ENCODE results near the gene FYCO1.

DNA sequence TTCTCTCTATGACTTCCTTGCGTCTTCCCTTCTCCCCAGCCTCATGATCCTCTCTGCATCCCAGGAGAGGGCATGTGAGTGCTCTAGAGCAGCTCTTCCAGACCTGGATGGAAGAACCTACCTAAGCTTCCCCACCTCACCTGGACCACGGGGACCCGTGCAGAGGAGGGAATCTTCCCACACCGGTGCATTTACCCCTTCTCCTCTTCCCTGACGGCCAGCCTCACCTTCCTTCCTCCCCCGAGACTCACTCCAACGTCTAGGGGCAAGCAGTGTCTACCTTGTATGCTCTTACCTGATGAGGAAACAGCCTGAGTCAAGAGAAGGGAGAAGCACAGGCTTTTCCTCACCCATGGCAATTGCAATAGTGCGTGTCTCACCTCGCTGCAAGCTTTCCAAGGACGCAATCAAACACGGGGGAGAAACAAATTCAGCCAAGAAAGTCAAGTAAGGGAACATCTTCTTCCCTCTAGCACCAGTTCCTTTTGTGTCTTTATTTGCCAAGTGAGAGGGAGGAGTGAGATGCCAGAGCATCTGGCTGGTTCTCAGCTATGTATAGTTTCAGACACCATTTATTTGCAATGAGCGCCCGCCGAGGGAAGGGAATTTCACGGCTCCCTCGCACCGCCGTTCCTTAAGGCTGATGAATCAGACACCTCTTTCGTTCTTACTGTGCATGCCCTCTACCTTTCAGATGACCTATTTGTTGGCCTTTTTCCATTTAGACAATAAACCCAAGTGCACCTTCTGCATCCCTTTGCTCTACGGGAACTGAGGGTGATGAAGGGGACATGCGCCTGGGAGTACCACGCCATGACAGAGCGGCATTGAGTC, 111.0 kb downstream of the FYCO1 start:
- TF ChIP-seq CTCF (optimal IDR thresholded peaks at IDR 0.05 in 1 of 3, IDR thresholded peaks at IDR 0.05 in 1 of 3, conservative IDR thresholded peaks at IDR 0.05 in 1 of 3; ENCODE audit: extremely low read depth in 1 of 3, insufficient read depth in 2 of 3, low read length in 3 of 3) (no peak), EZH2 (IDR thresholded peaks at IDR 0.05; ENCODE audit: low read length) (no peak)
